Measurements from ENCODE around the gene RNASE4.
A peak's percentile ranks its signal among the peaks of the same experiment; 100 is the strongest.
"Not testable (repeated sequence)": the region's sequence is repeated elsewhere in the genome, so short reads cannot be mapped to it uniquely, and the experiment has no call there.

Gene RNASE4

DNA sequence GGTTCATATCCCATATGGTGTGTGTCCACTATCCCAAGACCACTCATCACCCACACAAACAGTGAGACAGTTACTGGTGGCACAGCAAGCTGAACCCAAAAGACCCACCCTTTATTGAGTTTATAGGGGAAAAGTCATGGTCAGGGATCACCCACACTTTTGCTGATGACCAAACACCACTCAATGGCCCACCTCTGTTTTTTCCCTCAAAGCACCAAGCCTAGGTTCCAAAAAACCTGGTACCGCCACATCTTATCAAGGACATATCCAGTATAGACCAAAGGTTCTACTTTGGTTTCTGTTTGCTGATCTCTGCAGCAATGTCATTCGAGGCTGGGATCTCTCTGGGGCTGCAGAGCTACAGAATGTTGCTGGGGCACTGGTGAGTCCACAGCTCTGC, 23.2 kb upstream of the RNASE4 start:
- H4K20me1 ChIP-seq (ENCODE audit: insufficient read depth, low read length) = no peaks in the 10 kb centered on the region
- no peak overlapping the region for H3K4me2 ChIP-seq (ENCODE audit: low read depth, low read length)
- H3K27ac ChIP-seq (ENCODE audit: low read length) = no peak overlapping the region
- H3K36me3 ChIP-seq (replicated peaks; ENCODE audit: insufficient read depth, low read length) = no peaks in the 10 kb centered on the region
- no peaks in the 10 kb centered on the region for H3K9me2 ChIP-seq (replicated peaks; ENCODE audit: insufficient read depth, low read length)
- H3K9me3 ChIP-seq (replicated peaks; ENCODE audit: insufficient read depth, low read length) = no peaks in the 10 kb centered on the region
- no peaks in the 10 kb centered on the region for H3F3A ChIP-seq (ENCODE audit: insufficient read depth, low read length)
- no peak overlapping the region for H2AFZ ChIP-seq (ENCODE audit: low read length)
- H3K79me2 ChIP-seq (ENCODE audit: low read length) = no peaks in the 10 kb centered on the region
- no peak for DNase-seq
- no peak for TF ChIP-seq EZH2phosphoT487 (IDR thresholded peaks at IDR 0.05; ENCODE audit: low read length)
- TF ChIP-seq EZH2 (optimal IDR thresholded peaks at IDR 0.05; ENCODE audit: low read depth, low read length) = no peak
- TF ChIP-seq, protein P1, sequence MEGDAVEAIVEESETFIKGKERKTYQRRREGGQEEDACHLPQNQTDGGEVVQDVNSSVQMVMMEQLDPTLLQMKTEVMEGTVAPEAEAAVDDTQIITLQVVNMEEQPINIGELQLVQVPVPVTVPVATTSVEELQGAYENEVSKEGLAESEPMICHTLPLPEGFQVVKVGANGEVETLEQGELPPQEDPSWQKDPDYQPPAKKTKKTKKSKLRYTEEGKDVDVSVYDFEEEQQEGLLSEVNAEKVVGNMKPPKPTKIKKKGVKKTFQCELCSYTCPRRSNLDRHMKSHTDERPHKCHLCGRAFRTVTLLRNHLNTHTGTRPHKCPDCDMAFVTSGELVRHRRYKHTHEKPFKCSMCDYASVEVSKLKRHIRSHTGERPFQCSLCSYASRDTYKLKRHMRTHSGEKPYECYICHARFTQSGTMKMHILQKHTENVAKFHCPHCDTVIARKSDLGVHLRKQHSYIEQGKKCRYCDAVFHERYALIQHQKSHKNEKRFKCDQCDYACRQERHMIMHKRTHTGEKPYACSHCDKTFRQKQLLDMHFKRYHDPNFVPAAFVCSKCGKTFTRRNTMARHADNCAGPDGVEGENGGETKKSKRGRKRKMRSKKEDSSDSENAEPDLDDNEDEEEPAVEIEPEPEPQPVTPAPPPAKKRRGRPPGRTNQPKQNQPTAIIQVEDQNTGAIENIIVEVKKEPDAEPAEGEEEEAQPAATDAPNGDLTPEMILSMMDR (IDR thresholded peaks at IDR 0.05; ENCODE audit: low read length) = no peak
- H3K9ac ChIP-seq (ENCODE audit: low read length) = no peak overlapping the region
- no peaks in the 10 kb centered on the region for H3K4me1 ChIP-seq (ENCODE audit: low read length)
- H3K4me3 ChIP-seq (ENCODE audit: low read length) = no peak overlapping the region
- H3K27me3 ChIP-seq (replicated peaks; ENCODE audit: insufficient read depth, low read length) = no peaks in the 10 kb centered on the region

DNA sequence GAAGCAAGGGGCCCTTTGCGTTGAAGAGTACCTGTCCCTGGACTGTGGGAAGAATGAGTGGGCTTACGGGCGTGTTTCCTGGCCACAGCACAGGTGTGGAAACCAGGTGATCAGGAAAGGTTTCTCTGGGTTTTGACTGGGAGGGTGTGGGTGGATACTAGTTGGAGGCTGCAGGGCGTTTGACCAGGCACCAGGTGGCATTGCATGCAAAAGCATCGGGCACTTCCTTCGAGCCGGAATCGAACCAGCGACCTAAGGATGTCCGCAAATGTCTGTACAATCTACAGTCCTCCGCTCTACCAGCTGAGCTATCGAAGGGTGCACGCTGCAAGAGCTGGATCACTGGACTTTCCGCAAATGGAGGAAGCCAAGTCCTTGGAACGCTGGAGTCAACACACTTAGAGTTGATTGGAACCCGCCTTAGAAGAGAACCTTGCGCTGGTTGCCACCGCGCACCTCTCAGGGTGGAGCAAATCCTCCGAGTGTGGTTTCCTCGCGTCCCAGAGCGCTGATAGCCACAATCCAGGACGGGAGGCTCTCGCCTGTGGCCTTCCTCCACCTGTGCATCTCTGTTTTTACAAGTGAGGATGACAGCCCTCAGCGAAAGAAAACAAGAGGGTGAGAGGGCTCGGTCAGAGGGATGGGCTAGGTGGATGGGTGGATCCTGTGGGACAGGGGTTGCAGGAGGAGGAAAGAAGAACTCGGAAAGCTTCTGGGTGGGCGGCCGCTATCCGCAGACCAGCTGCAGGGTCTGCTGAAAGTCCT, 21.2 kb upstream of the RNASE4 start:
- peak; percentile 80 for DNase-seq
- TF ChIP-seq EZH2phosphoT487 (IDR thresholded peaks at IDR 0.05; ENCODE audit: low read length) (no peak), EZH2 (optimal IDR thresholded peaks at IDR 0.05; ENCODE audit: low read depth, low read length) (no peak)
- TF ChIP-seq, protein P1 (IDR thresholded peaks at IDR 0.05; ENCODE audit: low read length) = peak; percentile 67
- H3K9me3 ChIP-seq (replicated peaks; ENCODE audit: insufficient read depth, low read length) = no peaks in the 10 kb centered on the region

DNA sequence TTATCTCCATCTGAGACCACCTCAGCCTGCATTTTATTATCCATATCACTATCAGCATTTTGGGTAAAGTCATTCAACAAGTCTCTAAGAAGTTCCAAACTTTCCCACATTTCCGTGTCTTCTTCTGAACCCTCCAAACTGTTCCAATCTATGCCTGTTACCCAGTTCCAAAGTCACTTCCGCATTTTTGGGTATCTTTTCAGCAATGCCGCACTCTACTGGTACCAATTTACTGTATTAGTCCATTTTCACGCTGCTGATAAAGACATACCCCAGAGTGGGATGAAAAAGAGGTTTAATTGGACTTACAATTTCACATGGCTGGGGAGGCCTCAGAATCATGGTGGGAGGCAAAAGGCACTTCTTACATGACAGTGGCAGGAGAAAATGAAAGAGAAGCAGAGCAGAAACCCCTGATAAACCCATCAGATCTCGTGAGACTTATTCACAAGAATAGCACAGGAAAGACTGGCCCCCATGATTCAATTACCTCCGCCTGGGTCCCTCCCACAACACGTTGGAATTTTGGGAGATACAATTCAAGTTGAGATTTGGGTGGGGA, 17.9 kb upstream of the RNASE4 start:
- not testable (repeated sequence) for H3K79me2 ChIP-seq (ENCODE audit: low read length); H3K36me3 ChIP-seq (replicated peaks; ENCODE audit: insufficient read depth, low read length); H3K27me3 ChIP-seq (replicated peaks; ENCODE audit: insufficient read depth, low read length); H3K9me3 ChIP-seq (replicated peaks; ENCODE audit: insufficient read depth, low read length); H4K20me1 ChIP-seq (ENCODE audit: insufficient read depth, low read length); H3K9ac ChIP-seq (ENCODE audit: low read length); H3K9me2 ChIP-seq (replicated peaks; ENCODE audit: insufficient read depth, low read length); DNase-seq; H3K4me3 ChIP-seq (ENCODE audit: low read length); H2AFZ ChIP-seq (ENCODE audit: low read length); H3K4me2 ChIP-seq (ENCODE audit: low read depth, low read length); H3K27ac ChIP-seq (ENCODE audit: low read length); H3F3A ChIP-seq (ENCODE audit: insufficient read depth, low read length)
- H3K4me1 ChIP-seq (ENCODE audit: low read length) = peaks cover 17% of the 10 kb centered on the region

More for the DNA sequence above, 21.2 kb upstream of the RNASE4 start:
- H3K9ac ChIP-seq (ENCODE audit: low read length) = peak overlapping the region; percentile 48; the same call in 1 of the 2 replicates
- peak overlapping the region; percentile 91 for H3K4me2 ChIP-seq (ENCODE audit: low read depth, low read length)
- no peaks in the 10 kb centered on the region for H3K79me2 ChIP-seq (ENCODE audit: low read length)
- H4K20me1 ChIP-seq (ENCODE audit: insufficient read depth, low read length) = no peaks in the 10 kb centered on the region
- H3K36me3 ChIP-seq (replicated peaks; ENCODE audit: insufficient read depth, low read length) = no peaks in the 10 kb centered on the region
- H3K9me2 ChIP-seq (replicated peaks; ENCODE audit: insufficient read depth, low read length) = no peaks in the 10 kb centered on the region
- H3K27me3 ChIP-seq (replicated peaks; ENCODE audit: insufficient read depth, low read length) = no peaks in the 10 kb centered on the region
- no peak overlapping the region; the same call in 1 of the 2 replicates for H3K27ac ChIP-seq (ENCODE audit: low read length)
- H3K4me1 ChIP-seq (ENCODE audit: low read length) = peaks cover 8% of the 10 kb centered on the region
- H3F3A ChIP-seq (ENCODE audit: insufficient read depth, low read length) = 0 out of 2 replicates have a peak, but pooled peaks cover 1% of the 10 kb centered on the region
- H3K4me3 ChIP-seq (ENCODE audit: low read length) = peak overlapping the region; percentile 79
- H2AFZ ChIP-seq (ENCODE audit: low read length) = peak overlapping the region; percentile 88

DNA sequence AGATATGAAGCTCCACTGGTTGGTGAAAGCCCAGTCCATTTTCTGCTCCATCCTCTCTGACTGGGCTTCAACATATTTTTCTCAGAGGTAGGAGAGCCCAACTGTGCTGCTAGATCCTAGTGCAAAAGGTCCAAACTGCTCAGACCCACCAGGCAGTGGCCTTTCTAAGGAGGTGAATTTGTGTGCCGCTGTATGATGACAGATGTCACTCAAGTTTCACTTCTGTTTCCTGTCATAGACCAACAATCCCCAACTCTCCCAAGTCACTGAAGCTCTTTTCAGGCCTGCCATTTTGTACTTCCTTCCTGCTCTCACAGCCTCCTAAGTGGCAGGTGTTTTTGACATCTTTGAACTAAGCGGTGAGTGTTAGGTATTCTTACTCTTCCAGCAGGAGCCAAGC, 16.4 kb upstream of the RNASE4 start:
- no peak for TF ChIP-seq EZH2phosphoT487 (IDR thresholded peaks at IDR 0.05; ENCODE audit: low read length)
- TF ChIP-seq EZH2 (optimal IDR thresholded peaks at IDR 0.05; ENCODE audit: low read depth, low read length) = no peak
- TF ChIP-seq, protein P1 (IDR thresholded peaks at IDR 0.05; ENCODE audit: low read length) = no peak
- Histone ChIP-seq H3K36me3 (replicated peaks; ENCODE audit: insufficient read depth, low read length) (no peaks in the 10 kb centered on the region), H4K20me1 (ENCODE audit: insufficient read depth, low read length) (no peaks in the 10 kb centered on the region), H3K27ac (ENCODE audit: low read length) (peak overlapping the region; percentile 69; the same call in 1 of the 2 replicates), H3K4me2 (ENCODE audit: low read depth, low read length) (peak overlapping the region; percentile 62), H3K9me2 (replicated peaks; ENCODE audit: insufficient read depth, low read length) (no peaks in the 10 kb centered on the region), H3K9me3 (replicated peaks; ENCODE audit: insufficient read depth, low read length) (no peaks in the 10 kb centered on the region), H3K27me3 (replicated peaks; ENCODE audit: insufficient read depth, low read length) (no peaks in the 10 kb centered on the region), H3F3A (ENCODE audit: insufficient read depth, low read length) (0 out of 2 replicates have a peak, but pooled peaks cover 5% of the 10 kb centered on the region), H2AFZ (ENCODE audit: low read length) (peak overlapping the region; percentile 45), H3K79me2 (ENCODE audit: low read length) (no peaks in the 10 kb centered on the region), H3K4me1 (ENCODE audit: low read length) (peaks cover 17% of the 10 kb centered on the region), H3K9ac (ENCODE audit: low read length) (no peak overlapping the region), H3K4me3 (ENCODE audit: low read length) (no peak overlapping the region)
- DNase-seq = peak; percentile 28
